ENCODE measurements around the gene HSPA12B.

DNA sequence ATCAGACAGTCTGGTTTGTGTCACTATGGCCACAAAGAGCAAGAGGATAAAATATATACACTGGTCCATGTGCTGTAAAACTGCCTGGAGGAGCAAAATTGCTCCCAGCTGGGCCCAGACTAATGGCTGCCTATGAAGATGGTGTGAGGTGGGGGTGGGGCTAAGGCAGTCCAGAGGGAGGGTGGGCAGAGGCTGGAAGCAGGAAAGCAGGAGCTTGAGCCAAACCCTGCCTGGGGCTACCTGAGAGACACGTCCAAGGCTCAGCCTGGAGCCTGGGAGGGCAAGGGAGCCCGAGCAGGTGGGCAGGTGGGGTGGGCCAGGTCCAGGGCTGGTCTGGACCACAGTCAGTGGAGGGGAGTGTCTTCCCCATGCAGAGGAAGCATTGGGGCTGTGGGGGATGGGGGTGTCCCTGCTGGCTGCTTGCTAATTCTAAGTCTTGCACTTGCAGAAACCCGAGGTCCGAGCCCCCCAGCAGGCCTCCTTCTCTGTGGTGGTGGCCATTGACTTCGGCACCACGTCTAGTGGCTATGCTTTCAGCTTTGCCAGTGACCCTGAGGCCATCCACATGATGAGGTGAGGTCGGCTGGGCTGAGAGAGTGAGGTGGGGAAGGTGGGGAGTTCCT lies 9.5 kb downstream of the HSPA12B start:
- no peak for TF ChIP-seq EP300 (IDR thresholded peaks at IDR 0.05)
- TF ChIP-seq, protein P1, sequence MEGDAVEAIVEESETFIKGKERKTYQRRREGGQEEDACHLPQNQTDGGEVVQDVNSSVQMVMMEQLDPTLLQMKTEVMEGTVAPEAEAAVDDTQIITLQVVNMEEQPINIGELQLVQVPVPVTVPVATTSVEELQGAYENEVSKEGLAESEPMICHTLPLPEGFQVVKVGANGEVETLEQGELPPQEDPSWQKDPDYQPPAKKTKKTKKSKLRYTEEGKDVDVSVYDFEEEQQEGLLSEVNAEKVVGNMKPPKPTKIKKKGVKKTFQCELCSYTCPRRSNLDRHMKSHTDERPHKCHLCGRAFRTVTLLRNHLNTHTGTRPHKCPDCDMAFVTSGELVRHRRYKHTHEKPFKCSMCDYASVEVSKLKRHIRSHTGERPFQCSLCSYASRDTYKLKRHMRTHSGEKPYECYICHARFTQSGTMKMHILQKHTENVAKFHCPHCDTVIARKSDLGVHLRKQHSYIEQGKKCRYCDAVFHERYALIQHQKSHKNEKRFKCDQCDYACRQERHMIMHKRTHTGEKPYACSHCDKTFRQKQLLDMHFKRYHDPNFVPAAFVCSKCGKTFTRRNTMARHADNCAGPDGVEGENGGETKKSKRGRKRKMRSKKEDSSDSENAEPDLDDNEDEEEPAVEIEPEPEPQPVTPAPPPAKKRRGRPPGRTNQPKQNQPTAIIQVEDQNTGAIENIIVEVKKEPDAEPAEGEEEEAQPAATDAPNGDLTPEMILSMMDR (IDR thresholded peaks at IDR 0.05): no peak
